Psoas muscle (tissue), 8 donors: ENCODE results near the gene NET1. TPM values are rescaled to one million over a fixed set of nuclear protein-coding genes. Genes with fewer than 3 reads are reported as not detected.

Source experiments
- ATAC-seq, 4 donors: fragments of 200-7000 bp; cut with Tn5 transposase; one replicate each; pipeline ENCODE4 v1.9.1; 2020; ENCODE audit warnings: moderate library complexity in 3 of 4, mild to moderate bottlenecking in 2 of 4
- DNase-seq, 2 donors: peaks; one replicate each; pipeline ENCODE4 v3.0.0-alpha.2; 2020
- H3K27ac ChIP-seq: fragments of 200-600 bp; one replicate; pipeline ENCODE4 v1.8.0; 2022
- H3K27me3 ChIP-seq, 3 donors: fragments of 200-600 bp in 1 of 3; one replicate each; pipeline versions ENCODE4 v1.6.1 to v1.8.0; 2013 to 2022; ENCODE audit warnings: low read length in 2 of 3, mild to moderate bottlenecking in 2 of 3, moderate library complexity in 1 of 3; ENCODE audit not compliant: insufficient read depth in 3 of 3
- H3K36me3 ChIP-seq, 2 donors: fragments of 200-600 bp in 1 of 2; one replicate each; pipeline versions ENCODE4 v1.6.1 to v1.8.0; 2013 to 2022; ENCODE audit warnings: low read depth in 1 of 2, mild to moderate bottlenecking in 1 of 2, moderate library complexity in 1 of 2; ENCODE audit not compliant: insufficient read depth in 1 of 2
- H3K4me1 ChIP-seq: fragments of 200-600 bp; one replicate; pipeline ENCODE4 v1.8.0; 2022
- H3K4me3 ChIP-seq: fragments of 200-600 bp; one replicate; pipeline ENCODE4 v1.8.0; 2022; ENCODE audit warnings: mild to moderate bottlenecking
- H3K9me3 ChIP-seq: fragments of 200-600 bp; one replicate; pipeline ENCODE4 v1.8.0; 2022
- WGBS, 3 donors: extraction: QIAGEN DNeasy Blood & Tissue Kit; methylation state at CpG; one replicate each; pipeline versions ENCODE4 v1.1.6 to v1.1.7; 2013; 5-methylcytosine and 5-hydroxymethylcytosine counted together
- intact Hi-C, 2 donors: fragments of 100-400 bp; cut with DNase I; formaldehyde crosslinking; loops; one replicate each; pipeline versions ENCODE4 v1.11.0 to v1.14.2; 2022
- polyA plus RNA-seq, 3 donors: library from polyadenylated mRNA; stranded (reverse); fragments of 200-250 nt; gene quantifications; one replicate each; pipeline ENCODE4 v1.2.3, GENCODE V29; 2013
- total RNA-seq, 4 donors: library from RNA; stranded (reverse); fragmentation: NEBNext Ultra II Directional in 2 of 4; extraction: Animal tissue kit (Norgen Biotek cat#: 25700) in 2 of 4; gene quantifications; one replicate each; pipeline versions ENCODE4 v1.2.1 to v1.2.4, GENCODE V29; 2021 to 2023
- TF ChIP-seq, protein P1 (sequence below): fragments of 200-600 bp; IDR thresholded peaks from one replicate; pipeline ENCODE4 v1.8.0; 2022; ENCODE audit warnings: antibody characterized with exemption
- donor health status: healthy with polysubstance abuse.
- donor health status: DM: no; HTN: no; CAD: no; lungs with moderate emphysema.
- donor health status: Bipolar disorder and iron deficiency.
- donor health status: healthy.
- donor health status: DM: yes; HTN: yes; CAD: no.
- donor health status: DM: no; HTN: no; CAD: no.
- donor health status: DM: no; HTN: no; CAD: no.
- donor health status: DM: yes; HTN: yes; CAD: no.

Gene NET1
- total and polyA plus RNA-seq, 7 donors, result 14.3 to 44.0 (median 35.6) TPM

GRCh38 chr10:5460468-5461202, 48.3 kb downstream of the NET1 start:
- 75 to 81% (median 77%) methylated on average over 14 of the region's 14 CpGs for WGBS, 3 donors
- H3K4me3 ChIP-seq, result no peak overlapping the region
- intact Hi-C loops, result loop anchor here in 1 of 2 donors (5.0 kb wide), 1 partner anchor 152 kb away; no protein-coding TSS in a partner anchor
- H3K9me3 ChIP-seq, result no peaks in the 10 kb centered on the region
- no peak overlapping the region for H3K27ac ChIP-seq
- H3K36me3 ChIP-seq, result peaks cover 0 to 47% of the 10 kb centered on the region in 2 donors
- DNase-seq (no peak), ATAC-seq (no peak)
- no peaks in the 10 kb centered on the region for H3K4me1 ChIP-seq
- TF ChIP-seq, protein P1, sequence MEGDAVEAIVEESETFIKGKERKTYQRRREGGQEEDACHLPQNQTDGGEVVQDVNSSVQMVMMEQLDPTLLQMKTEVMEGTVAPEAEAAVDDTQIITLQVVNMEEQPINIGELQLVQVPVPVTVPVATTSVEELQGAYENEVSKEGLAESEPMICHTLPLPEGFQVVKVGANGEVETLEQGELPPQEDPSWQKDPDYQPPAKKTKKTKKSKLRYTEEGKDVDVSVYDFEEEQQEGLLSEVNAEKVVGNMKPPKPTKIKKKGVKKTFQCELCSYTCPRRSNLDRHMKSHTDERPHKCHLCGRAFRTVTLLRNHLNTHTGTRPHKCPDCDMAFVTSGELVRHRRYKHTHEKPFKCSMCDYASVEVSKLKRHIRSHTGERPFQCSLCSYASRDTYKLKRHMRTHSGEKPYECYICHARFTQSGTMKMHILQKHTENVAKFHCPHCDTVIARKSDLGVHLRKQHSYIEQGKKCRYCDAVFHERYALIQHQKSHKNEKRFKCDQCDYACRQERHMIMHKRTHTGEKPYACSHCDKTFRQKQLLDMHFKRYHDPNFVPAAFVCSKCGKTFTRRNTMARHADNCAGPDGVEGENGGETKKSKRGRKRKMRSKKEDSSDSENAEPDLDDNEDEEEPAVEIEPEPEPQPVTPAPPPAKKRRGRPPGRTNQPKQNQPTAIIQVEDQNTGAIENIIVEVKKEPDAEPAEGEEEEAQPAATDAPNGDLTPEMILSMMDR, result no peak
- H3K27me3 ChIP-seq, result no peaks in the 10 kb centered on the region

GRCh38 chr10:5461203-5461588, 48.8 kb downstream of the NET1 start:
- no peaks in the 10 kb centered on the region for H3K9me3 ChIP-seq
- WGBS, 3 donors, result 64 to 79% (median 65%) methylated on average over 4 of the region's 4 CpGs
- H3K4me1 ChIP-seq, result no peaks in the 10 kb centered on the region
- H3K27me3 ChIP-seq, result no peaks in the 10 kb centered on the region
- TF ChIP-seq, protein P1, result no peak
- intact Hi-C loops, result loop anchor here in 1 of 2 donors (5.0 kb wide), 1 partner anchor 151 kb away; no protein-coding TSS in a partner anchor
- peaks cover 0 to 41% of the 10 kb centered on the region in 2 donors for H3K36me3 ChIP-seq
- DNase-seq (no peak), ATAC-seq (peak in 2 of 4 donors; percentile 25 to 33)
- no peak overlapping the region for H3K27ac ChIP-seq
- H3K4me3 ChIP-seq, result no peak overlapping the region

GRCh38 chr10:5461914-5462840, 49.8 kb downstream of the NET1 start:
- intact Hi-C loops, result loop anchor here in 1 of 2 donors (5.0 kb wide), 1 partner anchor 150 kb away; no protein-coding TSS in a partner anchor
- no peaks in the 10 kb centered on the region for H3K27me3 ChIP-seq
- peaks cover 0 to 31% of the 10 kb centered on the region in 2 donors for H3K36me3 ChIP-seq
- H3K4me3 ChIP-seq, result no peak overlapping the region
- no peaks in the 10 kb centered on the region for H3K9me3 ChIP-seq
- TF ChIP-seq, protein P1, result no peak
- ATAC-seq (peak in 2 of 4 donors; percentile 36 to 48), DNase-seq (no peak)
- no peak overlapping the region for H3K27ac ChIP-seq
- 23 to 35% (median 27%) methylated on average over 17 of the region's 17 CpGs for WGBS, 3 donors
- no peaks in the 10 kb centered on the region for H3K4me1 ChIP-seq

GRCh38 chr10:5462841-5463293, 50.5 kb downstream of the NET1 start:
- H3K9me3 ChIP-seq, result no peaks in the 10 kb centered on the region
- no peaks in the 10 kb centered on the region for H3K27me3 ChIP-seq
- ATAC-seq (no peak), DNase-seq (no peak)
- H3K4me1 ChIP-seq, result no peaks in the 10 kb centered on the region
- 77 to 91% (median 85%) methylated on average over 6 to 7 of the region's 7 CpGs for WGBS, 3 donors
- intact Hi-C loops, result loop anchor here in 1 of 2 donors (5.0 kb wide), 1 partner anchor 149 kb away; no protein-coding TSS in a partner anchor
- peaks cover 0 to 24% of the 10 kb centered on the region in 2 donors for H3K36me3 ChIP-seq
- TF ChIP-seq, protein P1, result no peak
- H3K27ac ChIP-seq, result no peak overlapping the region
- no peak overlapping the region for H3K4me3 ChIP-seq
